SK-N-SH treated with all-trans-retinoic acid at 6 μM for 48 hours (cell line): ENCODE measurements around the gene TBC1D22B.

ENCODE experiments used
- ARNTL ChIP-seq: fragments of 450-650 bp; formaldehyde crosslinking; IDR thresholded peaks from 2 replicates; pipeline ENCODE4 v1.5.0; 2020; ENCODE audit warnings: low read depth, mild to moderate bottlenecking, moderate library complexity, borderline replicate concordance
- CREB5 ChIP-seq: fragments of 250-450 bp; sonication (Bioruptor Pico); IDR thresholded peaks from 2 replicates; pipeline ENCODE4 v1.5.1; 2020; ENCODE audit warnings: low read depth, mild to moderate bottlenecking, moderate library complexity
- CSDC2 ChIP-seq: fragments of 250-450 bp; sonication (Bioruptor Pico); IDR thresholded peaks from 2 replicates; pipeline ENCODE4 v1.5.0; 2020; ENCODE audit warnings: mild to moderate bottlenecking, moderate library complexity
- ISL1 ChIP-seq: fragments of 250-450 bp; sonication (Bioruptor Pico); IDR thresholded peaks from 2 replicates; pipeline ENCODE4 v2.1.2; 2022; ENCODE audit warnings: mild to moderate bottlenecking, moderate library complexity
- OSR1 ChIP-seq: fragments of 250-450 bp; sonication (Bioruptor Pico); IDR thresholded peaks from 2 replicates; pipeline ENCODE4 v1.8.0; 2022; ENCODE audit warnings: moderate library complexity, mild to moderate bottlenecking, inconsistent platforms
- PATZ1 ChIP-seq: fragments of 250-450 bp; sonication (Bioruptor Pico); IDR thresholded peaks from 2 replicates; pipeline ENCODE4 v1.8.0; 2020; ENCODE audit warnings: mild to moderate bottlenecking, moderate library complexity, borderline replicate concordance
- TCF4 ChIP-seq: fragments of 250-450 bp; sonication (Bioruptor Pico); IDR thresholded peaks from 2 replicates; pipeline ENCODE4 v1.8.0; 2021; ENCODE audit warnings: mild to moderate bottlenecking, moderate library complexity, borderline replicate concordance
- TOX ChIP-seq: fragments of 250-450 bp; sonication (Bioruptor Pico); IDR thresholded peaks from 2 replicates; pipeline ENCODE4 v1.8.0; 2021; ENCODE audit warnings: mild to moderate bottlenecking, moderate library complexity, borderline replicate concordance
- ZFP30 ChIP-seq: fragments of 450-650 bp; formaldehyde crosslinking; IDR thresholded peaks from 2 replicates; pipeline ENCODE4 v1.5.0; 2022; ENCODE audit warnings: mild to moderate bottlenecking, moderate library complexity

GRCh38 chr6:37287519-37288157, 30.1 kb downstream of the TBC1D22B start:
- TF ChIP-seq CREB5 (no peak), PATZ1 (no peak), ARNTL (CRISPR knock-in tag) (no peak), ISL1 (CRISPR knock-in tag) (no peak), CSDC2 (no peak), TCF4 (CRISPR knock-in tag) (no peak), ZFP30 (CRISPR knock-in tag) (no peak), OSR1 (CRISPR knock-in tag) (no peak), TOX (CRISPR knock-in tag) (no peak)
